Kidney (tissue), 14 donors: ENCODE data around the gene PCDHA10. TPM values are rescaled to one million over a fixed set of nuclear protein-coding genes. Genes with fewer than 3 reads are reported as not detected.
"Not testable (repeated sequence)": the region's sequence is repeated elsewhere in the genome, so short reads cannot be mapped to it uniquely, and the experiment has no call there.

Source experiments
- DNase-seq, 5 donors: peaks; one replicate each; pipeline ENCODE4 v3.0.0-alpha.2; 2013 to 2020
- FAIRE-seq: peaks from 2 replicates; lab custom pipeline; 2012; peaks lifted over from hg19 to GRCh38; lab: Jason Lieb, UNC
- H3K27ac ChIP-seq, 2 donors: one replicate each; pipeline ENCODE4 v1.7.0; 2013; ENCODE audit warnings: low read depth in 2 of 2, low read length in 2 of 2, inconsistent platforms in 1 of 2
- H3K27me3 ChIP-seq: one replicate; pipeline ENCODE4 v1.7.1; 2013; ENCODE audit warnings: low read length, inconsistent platforms; ENCODE audit not compliant: control insufficient read depth, insufficient read depth
- H3K36me3 ChIP-seq, 3 donors: one replicate each; pipeline versions ENCODE4 v1.7.0 to v1.7.1; 2013; ENCODE audit warnings: low read length in 3 of 3, control low read depth in 1 of 3, inconsistent platforms in 1 of 3; ENCODE audit not compliant: insufficient read depth in 3 of 3, control insufficient read depth in 2 of 3
- H3K4me1 ChIP-seq, 3 donors: one replicate each; pipeline versions ENCODE4 v1.7.0 to v1.7.1; 2013; ENCODE audit warnings: low read length in 3 of 3, inconsistent platforms in 1 of 3, low read depth in 1 of 3; ENCODE audit not compliant: control insufficient read depth in 2 of 3, insufficient read depth in 2 of 3
- H3K4me3 ChIP-seq, 3 donors: one replicate each; pipeline versions ENCODE4 v1.7.0 to v1.8.1; 2013; ENCODE audit warnings: low read length in 3 of 3, control low read depth in 1 of 3, inconsistent platforms in 1 of 3
- H3K9ac ChIP-seq, 3 donors: one replicate each; pipeline versions ENCODE4 v1.7.0 to v1.7.1; 2013; ENCODE audit warnings: low read length in 3 of 3, control low read depth in 1 of 3, inconsistent platforms in 1 of 3
- H3K9me3 ChIP-seq, 3 donors: one replicate each; pipeline versions ENCODE4 v1.7.0 to v1.7.1; 2013; ENCODE audit warnings: low read length in 3 of 3, control low read depth in 1 of 3, inconsistent platforms in 1 of 3; ENCODE audit not compliant: control insufficient read depth in 2 of 3, insufficient read depth in 1 of 3
- CTCF ChIP-seq: IDR thresholded peaks from 3 replicates; pipeline ENCODE4 v1.5.1; 2012; ENCODE audit warnings: mild to moderate bottlenecking, moderate library complexity, borderline replicate concordance; ENCODE audit not compliant: insufficient read depth; ENCODE audit errors: extremely low read depth
- intact Hi-C: fragments of 100-400 bp; cut with DNase I; formaldehyde crosslinking; loops from one replicate; pipeline ENCODE4 v1.11.1; 2022
- polyA plus RNA-seq: library from polyadenylated mRNA; stranded (reverse); fragments of 350-450 nt; fragmentation: Illumina TruSeq; extraction: RNeasy Lipid Tissue Mini Kit (QIAGEN cat#74804); gene quantifications from one replicate; pipeline ENCODE4 v1.2.3, GENCODE V29; 2014; ENCODE audit warnings: low read depth, low replicate concordance; ENCODE audit not compliant: insufficient read depth
- total RNA-seq: library from RNA; stranded (reverse); fragmentation: NEBNext Ultra II Directional; extraction: Animal tissue kit (Norgen Biotek cat#: 25700); gene quantifications from one replicate; pipeline ENCODE4 v1.2.1, GENCODE V29; 2021
- donor health status: control.
- donor health status: control.
- donor health status: control.
- donor health status: control.
- donor health status: control.
- donor health status: DM: yes; HTN: yes; CAD: no.
- donor health status: Normal renal cell carcinoma (clear cell type).

PCDHA10 gene
- total and polyA plus RNA-seq, 2 donors from 2014 or later: 1.7 to 7.6 TPM

- DNase-seq (no peak), FAIRE-seq (no peak)
- no peak overlapping the region for H3K4me3 ChIP-seq
- no peak for TF ChIP-seq CTCF
- no peaks in the 10 kb centered on the region for H3K9me3 ChIP-seq
- no peaks in the 10 kb centered on the region for H3K4me1 ChIP-seq
- intact Hi-C loops: no loop called here
- no peaks in the 10 kb centered on the region for H3K36me3 ChIP-seq
- no peaks in the 10 kb centered on the region for H3K27me3 ChIP-seq
- no peak overlapping the region for H3K9ac ChIP-seq
- no peak overlapping the region for H3K27ac ChIP-seq
These were observed 32.2 kb upstream of the PCDHA10 start for GRCh38 chr5:140823475-140823874.

GRCh38 chr5:140827704-140828361 lies 27.9 kb upstream of the PCDHA10 start, which contains the start of gene PCDHA6:
PCDHA6 (plus strand) TSS chr5:140827960; CDS start chr5:140828092, 132 bp downstream.
- Histone ChIP-seq H3K36me3 (no peaks in the 10 kb centered on the region), H3K27me3 (no peaks in the 10 kb centered on the region), H3K4me1 (no peaks in the 10 kb centered on the region), H3K9me3 (no peaks in the 10 kb centered on the region), H3K27ac (no peak within 1 kb of the TSS), H3K4me3 (peak within 1 kb of the TSS in 2 of 3 donors; percentile 7 to 39), H3K9ac (no peak within 1 kb of the TSS)
- DNase-seq: peak in 1 of 5 donors; percentile 5
- no peak for FAIRE-seq
- TF ChIP-seq CTCF: no peak
- intact Hi-C loops: no loop called here

- no peak for FAIRE-seq
- intact Hi-C loops: no loop called here
- Histone ChIP-seq H3K4me1 (no peaks in the 10 kb centered on the region), H3K36me3 (no peaks in the 10 kb centered on the region), H3K27ac (no peak overlapping the region), H3K4me3 (peak overlapping the region in 2 of 3 donors; percentile 7 to 39), H3K9ac (no peak overlapping the region), H3K9me3 (no peaks in the 10 kb centered on the region), H3K27me3 (no peaks in the 10 kb centered on the region)
- DNase-seq: no peak
- no peak for TF ChIP-seq CTCF
These were observed 27.3 kb upstream of the PCDHA10 start for GRCh38 chr5:140828362-140828737.

GRCh38 chr5:140829511-140830501 lies 25.9 kb upstream of the PCDHA10 start:
- H3K4me3 ChIP-seq, DNase-seq, H3K27me3 ChIP-seq, FAIRE-seq, H3K27ac ChIP-seq, H3K4me1 ChIP-seq, intact Hi-C loops, H3K9me3 ChIP-seq, H3K9ac ChIP-seq, H3K36me3 ChIP-seq: not testable (repeated sequence)
